Activated T-helper 2 cell treated with anti-CD3 and anti-CD28 coated beads, Interferon-gamma antibody, Interleukin-2, Interleukin-4, amounts not matched to agents 10 μg/mL and 5 μg/mL and 100 μg/mL, durations not matched to agents 14 hours and 24 hours and 36 hours (primary cell): ENCODE measurements around the gene MED15. TPM values are rescaled to one million over a fixed set of nuclear protein-coding genes. Genes with fewer than 3 reads are reported as not detected.
A peak's percentile ranks its signal among the peaks of the same experiment; 100 is the strongest.

Experiments
- DNase-seq: peaks from one replicate; pipeline ENCODE4 v3.0.0; 2021; ENCODE audit warnings: low spot score
- H3K27ac Mint-ChIP-seq: one replicate; pipeline ENCODE4 v1.8.0; 2021; ENCODE audit warnings: mixed read lengths
- H3K27me3 Mint-ChIP-seq: one replicate; pipeline ENCODE4 v1.8.0; 2021; ENCODE audit warnings: low read depth, mixed read lengths
- H3K36me3 Mint-ChIP-seq: one replicate; pipeline ENCODE4 v1.8.0; 2021; ENCODE audit warnings: low read depth, mixed read lengths
- H3K4me1 Mint-ChIP-seq: one replicate; pipeline ENCODE4 v1.8.0; 2021; ENCODE audit warnings: low read depth, mixed read lengths
- H3K4me3 Mint-ChIP-seq: one replicate; pipeline ENCODE4 v1.8.0; 2021; ENCODE audit warnings: low read depth, mild to moderate bottlenecking, moderate library complexity, mixed read lengths
- H3K9me3 Mint-ChIP-seq: one replicate; pipeline ENCODE4 v1.8.0; 2021; ENCODE audit warnings: mixed read lengths
- intact Hi-C: fragments of 100-400 bp; cut with micrococcal nuclease; formaldehyde crosslinking; loops from one replicate; pipeline ENCODE4 v1.15.1; 2023
- total RNA-seq: library from RNA; stranded (reverse); gene quantifications from 2 replicates; pipeline ENCODE4 v1.2.3, GENCODE V29; 2022

MED15 gene
- total RNA-seq, 1 donor from 2014 or later: 123 TPM

DNA sequence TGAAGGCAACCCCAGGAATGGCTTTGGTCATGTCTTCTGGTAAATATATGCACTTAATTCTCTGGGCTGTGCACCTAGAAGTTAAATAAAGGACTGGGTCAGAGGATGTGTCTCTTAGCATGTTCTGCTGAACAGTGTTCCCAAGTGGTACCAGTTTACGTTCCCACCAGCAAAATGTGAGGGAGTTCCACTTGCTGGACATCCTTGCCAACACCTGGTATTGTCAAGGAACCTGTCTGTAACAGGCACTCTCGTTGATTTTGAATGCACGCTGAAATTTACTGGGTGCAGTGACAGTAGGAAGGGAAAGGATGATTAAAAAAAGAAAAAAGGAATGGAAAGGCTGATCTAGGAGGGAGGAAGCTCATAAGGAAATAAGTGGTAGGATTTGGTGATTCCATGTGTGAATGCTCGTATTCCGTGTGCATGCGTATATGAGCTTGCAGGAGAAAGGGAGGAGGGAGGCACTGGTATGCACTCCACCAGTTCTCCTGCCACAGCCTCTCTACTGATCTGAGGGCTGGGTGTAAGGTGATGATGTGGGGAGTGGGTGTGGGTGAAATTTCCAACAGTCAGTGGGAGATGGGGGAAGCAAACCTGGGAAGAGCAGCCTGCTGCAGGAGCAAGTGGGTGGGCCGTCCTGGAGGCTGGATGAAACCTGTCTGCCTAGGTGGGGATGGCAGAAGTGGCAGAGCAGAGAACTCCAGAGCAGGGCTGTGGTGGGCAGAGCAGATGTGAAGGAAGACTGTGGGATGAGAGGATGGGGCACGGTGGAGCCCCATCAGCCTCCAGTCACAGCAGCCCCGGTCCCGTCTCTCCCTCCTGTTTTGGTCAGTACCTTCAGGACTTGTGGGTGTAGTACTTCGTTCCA, 15.0 kb downstream of the MED15 start:
- DNase-seq: no peak
- Mint-ChIP-seq H3K27me3 (no peaks in the 10 kb centered on the region), H3K9me3 (no peaks in the 10 kb centered on the region), H3K4me1 (peaks cover 59% of the 10 kb centered on the region), H3K36me3 (peaks cover 62% of the 10 kb centered on the region), H3K27ac (peak overlapping the region; percentile 50), H3K4me3 (no peak overlapping the region)
- intact Hi-C loops: loop anchor here (2.0 kb wide), 1 partner anchor 28 kb away; no protein-coding TSS in a partner anchor

- H3K9me3 Mint-ChIP-seq: no peaks in the 10 kb centered on the region
- no peaks in the 10 kb centered on the region for H3K27me3 Mint-ChIP-seq
- peaks cover 65% of the 10 kb centered on the region for H3K36me3 Mint-ChIP-seq
- no peak for DNase-seq
- H3K4me3 Mint-ChIP-seq: peak overlapping the region; percentile 24
- peak overlapping the region; percentile 77 for H3K27ac Mint-ChIP-seq
- intact Hi-C loops: loop anchor here (2.0 kb wide), 1 partner anchor 27 kb away; no protein-coding TSS in a partner anchor
- H3K4me1 Mint-ChIP-seq: peaks cover 54% of the 10 kb centered on the region
Measured at GRCh38 chr22:20523086-20523983, 15.9 kb downstream of the MED15 start.

GRCh38 chr22:20524004-20524481, 16.6 kb downstream of the MED15 start:
- peak overlapping the region; percentile 77 for H3K27ac Mint-ChIP-seq
- H3K4me3 Mint-ChIP-seq: no peak overlapping the region
- H3K9me3 Mint-ChIP-seq: no peaks in the 10 kb centered on the region
- peaks cover 65% of the 10 kb centered on the region for H3K36me3 Mint-ChIP-seq
- no peak for DNase-seq
- intact Hi-C loops: no loop called here
- H3K4me1 Mint-ChIP-seq: peaks cover 51% of the 10 kb centered on the region
- H3K27me3 Mint-ChIP-seq: no peaks in the 10 kb centered on the region

DNA sequence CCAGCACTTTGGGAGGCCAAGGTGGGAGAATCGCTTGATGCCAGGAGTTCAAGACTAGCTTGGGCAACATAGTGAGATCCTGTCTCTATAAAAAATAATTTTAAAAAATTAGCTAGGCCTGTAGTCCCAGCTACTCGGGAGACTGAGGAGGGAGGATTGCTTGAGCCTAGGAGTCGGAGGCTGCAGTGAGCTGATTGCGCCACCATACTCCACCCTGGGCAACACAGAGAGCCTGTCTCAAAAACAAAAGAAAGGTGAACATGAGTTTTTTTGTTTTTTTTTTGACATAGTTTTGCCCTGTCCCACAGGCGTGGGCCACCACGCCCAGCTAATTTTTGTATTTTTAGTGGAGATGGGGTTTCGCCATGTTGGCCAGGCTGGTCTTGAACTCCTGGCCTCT, 17.6 kb downstream of the MED15 start:
- Mint-ChIP-seq H3K27ac (no peak overlapping the region), H3K36me3 (peaks cover 58% of the 10 kb centered on the region), H3K4me1 (peaks cover 46% of the 10 kb centered on the region)

GRCh38 chr22:20526305-20526627, 18.9 kb downstream of the MED15 start:
- Mint-ChIP-seq H3K27me3 (no peaks in the 10 kb centered on the region), H3K36me3 (peaks cover 55% of the 10 kb centered on the region), H3K4me1 (peaks cover 40% of the 10 kb centered on the region), H3K27ac (no peak overlapping the region), H3K4me3 (no peak overlapping the region), H3K9me3 (no peaks in the 10 kb centered on the region)
- no peak for DNase-seq
- intact Hi-C loops: no loop called here

More for the DNA sequence above, 17.6 kb downstream of the MED15 start:
- no peaks in the 10 kb centered on the region for H3K9me3 Mint-ChIP-seq
- intact Hi-C loops: no loop called here
- no peak overlapping the region for H3K4me3 Mint-ChIP-seq
- DNase-seq: no peak
- H3K27me3 Mint-ChIP-seq: no peaks in the 10 kb centered on the region

GRCh38 chr22:20526628-20527355, 19.4 kb downstream of the MED15 start:
- Mint-ChIP-seq H3K9me3 (no peaks in the 10 kb centered on the region), H3K4me1 (peaks cover 44% of the 10 kb centered on the region), H3K4me3 (no peak overlapping the region), H3K27ac (peak overlapping the region; percentile 60), H3K36me3 (peaks cover 55% of the 10 kb centered on the region), H3K27me3 (no peaks in the 10 kb centered on the region)
- intact Hi-C loops: no loop called here
- no peak for DNase-seq

DNA sequence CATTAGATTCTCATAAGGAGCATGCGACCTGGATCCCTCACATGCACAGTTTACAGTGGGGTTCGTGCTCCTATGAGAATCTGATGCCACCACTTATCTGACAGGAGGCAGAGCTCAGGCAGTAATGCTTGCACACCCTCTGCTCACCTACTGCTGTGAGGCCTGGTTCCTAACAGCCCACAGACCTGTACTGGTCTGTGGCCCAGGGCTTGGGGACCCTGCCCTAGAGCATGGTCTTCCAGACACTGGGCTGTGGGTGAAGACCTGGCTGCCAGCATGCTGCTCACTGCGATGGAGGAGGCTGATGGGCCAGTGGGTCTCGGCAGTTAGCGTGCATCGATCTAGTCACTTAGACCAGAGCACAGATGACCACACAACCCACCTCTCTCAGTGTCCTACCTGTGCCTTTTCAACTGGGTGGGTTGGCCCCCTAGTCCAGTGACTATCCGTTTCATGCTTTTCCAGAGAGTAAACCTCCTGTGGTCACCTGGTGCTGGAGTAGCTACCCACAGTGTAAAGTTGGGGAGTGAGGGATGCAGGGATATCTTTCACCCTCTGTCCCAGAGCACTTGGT, 21.1 kb downstream of the MED15 start:
- intact Hi-C loops: no loop called here
- H3K4me3 Mint-ChIP-seq: no peak overlapping the region
- peaks cover 45% of the 10 kb centered on the region for H3K36me3 Mint-ChIP-seq
- no peak overlapping the region for H3K27ac Mint-ChIP-seq
- H3K9me3 Mint-ChIP-seq: no peaks in the 10 kb centered on the region
- no peaks in the 10 kb centered on the region for H3K27me3 Mint-ChIP-seq
- DNase-seq: no peak
- H3K4me1 Mint-ChIP-seq: peaks cover 37% of the 10 kb centered on the region

GRCh38 chr22:20530368-20531153, 23.2 kb downstream of the MED15 start:
- H3K36me3 Mint-ChIP-seq: peaks cover 47% of the 10 kb centered on the region
- peak overlapping the region; percentile 40 for H3K27ac Mint-ChIP-seq

GRCh38 chr22:20531154-20531403, 23.7 kb downstream of the MED15 start:
- Mint-ChIP-seq H3K4me1 (peaks cover 33% of the 10 kb centered on the region), H3K36me3 (peaks cover 47% of the 10 kb centered on the region), H3K4me3 (no peak overlapping the region), H3K9me3 (no peaks in the 10 kb centered on the region), H3K27ac (no peak overlapping the region), H3K27me3 (no peaks in the 10 kb centered on the region)
- intact Hi-C loops: no loop called here
- no peak for DNase-seq

More at GRCh38 chr22:20530368-20531153, 23.2 kb downstream of the MED15 start:
- intact Hi-C loops: no loop called here
- DNase-seq: no peak
- Mint-ChIP-seq H3K9me3 (no peaks in the 10 kb centered on the region), H3K4me3 (no peak overlapping the region), H3K4me1 (peaks cover 33% of the 10 kb centered on the region), H3K27me3 (no peaks in the 10 kb centered on the region)

GRCh38 chr22:20531404-20532201, 24.2 kb downstream of the MED15 start:
- Mint-ChIP-seq H3K36me3 (peaks cover 45% of the 10 kb centered on the region), H3K27me3 (no peaks in the 10 kb centered on the region), H3K4me3 (no peak overlapping the region), H3K4me1 (peaks cover 28% of the 10 kb centered on the region), H3K9me3 (no peaks in the 10 kb centered on the region), H3K27ac (no peak overlapping the region)
- intact Hi-C loops: no loop called here
- no peak for DNase-seq

DNA sequence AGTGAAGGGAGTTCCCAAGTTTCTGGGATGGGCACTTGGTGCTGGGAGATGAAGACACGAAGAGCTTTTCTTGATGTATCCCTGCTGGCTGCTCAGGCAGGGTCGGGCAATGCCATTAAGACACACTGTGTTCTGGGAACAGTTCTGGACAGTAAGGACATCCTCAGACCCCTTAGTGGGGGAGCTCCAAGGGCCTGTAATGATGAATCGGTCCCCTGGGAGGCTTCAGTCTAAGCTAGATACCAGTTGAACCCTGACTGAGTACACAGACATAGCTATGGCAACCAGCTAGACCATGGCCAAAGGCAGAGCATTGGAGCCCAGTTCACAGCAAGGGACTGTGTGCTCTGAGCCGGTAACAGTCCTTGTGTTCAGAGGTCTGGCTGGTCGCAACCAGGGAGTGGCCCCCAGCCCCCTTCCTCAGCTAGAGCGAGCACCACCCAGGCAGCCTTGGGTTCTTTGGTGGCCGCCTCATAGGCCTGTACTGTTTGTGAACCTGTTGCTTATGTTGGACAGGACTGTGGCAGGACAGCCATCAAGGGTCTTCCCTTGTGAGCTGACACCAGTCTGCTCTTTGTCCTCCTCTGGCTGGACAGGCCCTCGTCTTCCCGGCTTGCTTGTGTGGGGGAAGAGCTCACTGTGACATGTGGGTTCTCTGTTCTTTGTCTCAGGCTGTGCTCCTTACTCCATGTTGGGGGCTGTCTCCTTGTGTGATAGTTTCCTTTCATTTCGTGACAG, 25.0 kb downstream of the MED15 start:
- no peak for DNase-seq
- Mint-ChIP-seq H3K36me3 (peaks cover 44% of the 10 kb centered on the region), H3K4me3 (no peak overlapping the region), H3K9me3 (no peaks in the 10 kb centered on the region), H3K4me1 (peaks cover 21% of the 10 kb centered on the region), H3K27me3 (no peaks in the 10 kb centered on the region), H3K27ac (peak overlapping the region; percentile 23)
- intact Hi-C loops: no loop called here
